Measurements from ENCODE around the gene HDAC4. TPM values are rescaled to one million over a fixed set of nuclear protein-coding genes. Genes with fewer than 3 reads are reported as not detected.

Gene HDAC4
- total and polyA plus RNA-seq, 10 of the 15 experiments (the other 5 are each of a cell fraction or from before 2014, with no cell fraction given): 0.22 to 15.7 (median 4.8) TPM

DNA sequence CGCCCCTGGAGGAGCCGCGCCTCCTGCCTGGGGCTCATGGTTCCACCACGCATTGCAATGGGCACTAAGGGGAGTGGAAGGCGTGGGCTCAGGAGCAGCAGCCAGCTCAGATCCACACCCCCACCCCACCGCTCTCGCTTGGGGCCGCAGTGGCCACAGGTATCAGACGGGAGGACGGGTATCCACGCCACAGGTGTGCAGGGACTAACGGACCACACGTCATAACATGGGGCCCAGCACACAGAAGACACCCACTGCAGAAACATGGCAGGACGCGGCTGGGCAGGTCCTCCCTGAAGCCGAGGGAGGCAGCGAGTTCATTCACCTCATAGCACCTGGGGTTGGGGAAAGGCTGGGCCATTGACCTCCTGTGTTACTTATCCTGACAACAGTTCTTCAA, 13.0 kb downstream of the HDAC4 start (continued):
- no peak for TF ChIP-seq SUZ12 (IDR thresholded peaks at IDR 0.05; ENCODE audit: unreplicated experiment)

DNA sequence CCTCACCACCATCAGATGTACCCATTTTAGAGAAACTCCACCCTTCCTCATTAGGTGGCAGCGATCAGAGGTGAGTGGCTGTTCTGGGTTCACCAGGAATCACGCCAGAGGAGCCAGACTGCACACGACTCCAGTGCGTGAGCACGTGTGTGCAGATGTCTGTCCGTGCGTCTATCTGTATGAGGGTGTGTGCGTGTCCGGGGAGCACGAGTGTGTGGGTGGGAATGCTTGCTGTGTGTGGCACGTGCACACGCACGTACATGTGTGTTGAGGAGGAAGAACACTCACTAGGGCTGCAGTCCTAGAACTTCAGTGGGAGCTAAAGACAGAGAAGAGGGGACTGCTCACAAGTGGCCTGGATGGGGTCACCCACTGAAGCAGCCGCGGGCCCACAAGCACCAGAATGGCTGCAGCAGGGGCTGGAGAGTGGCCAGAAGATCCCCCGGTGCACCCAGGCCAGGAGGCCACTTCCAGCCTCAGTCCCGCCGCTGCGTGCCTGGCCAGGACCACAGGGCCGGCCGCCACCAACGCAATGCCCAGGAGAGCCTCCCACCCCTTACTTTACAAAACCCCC, 13.9 kb downstream of the HDAC4 start:
- no peak for FAIRE-seq
- in situ Hi-C loops (cut with MboI): no loop called here
- BruUV-seq (replicated peaks): no TSS peak

More for the DNA sequence above, 13.9 kb downstream of the HDAC4 start:
- WGBS (ENCODE audit: insufficient coverage, insufficient replicate concordance, low lambda C conversion rate, missing lambda C conversion rate): 92% methylated on average over 21 of the region's 22 CpGs
- no peak overlapping the region for H3K9ac ChIP-seq (ENCODE audit: control insufficient read depth, insufficient read depth, low read length)
- H3K4me3 ChIP-seq: no peak overlapping the region
- ChIA-PET POLR2A (no interaction called here), CTCF (no interaction called here), SMC1A (ENCODE audit: uncharacterized antibody, unreplicated experiment) (no interaction called here), RAD21 (ENCODE audit: unreplicated experiment) (no interaction called here)
- DNase-seq (ENCODE audit: low read depth, low spot score) (no peak), ATAC-seq (no peak)
- no peak overlapping the region for H3K27ac ChIP-seq (ENCODE audit: control insufficient read depth, insufficient read depth)
- no peaks in the 10 kb centered on the region for H3K27me3 ChIP-seq (replicated peaks in 1 of 2; ENCODE audit: control insufficient read depth in 2 of 2, insufficient read depth in 2 of 2, low read length in 1 of 2)
- no peaks in the 10 kb centered on the region for H3K79me2 ChIP-seq (ENCODE audit: control insufficient read depth, insufficient read depth, low read length)
- peaks cover 1% of the 10 kb centered on the region for H3K4me1 ChIP-seq (ENCODE audit: control insufficient read depth, insufficient read depth, low read length)
- no peak overlapping the region for H2AFZ ChIP-seq (ENCODE audit: control insufficient read depth, low read depth, low read length)
- H3K36me3 ChIP-seq (ENCODE audit: control insufficient read depth in 2 of 2, insufficient read depth in 2 of 2, low read length in 1 of 2): no peaks in the 10 kb centered on the region; a peak in 1 of 4 replicates
- no peak for TF ChIP-seq BHLHE40 (IDR thresholded peaks at IDR 0.05; ENCODE audit: borderline replicate concordance in 1 of 2, low read depth in 2 of 2, low read length in 1 of 2)
- no peak for TF ChIP-seq ZNF274 (IDR thresholded peaks at IDR 0.05; ENCODE audit: insufficient read depth, insufficient read length)
- no peak for TF ChIP-seq HDGF (IDR thresholded peaks at IDR 0.05)
- TF ChIP-seq, protein P1, sequence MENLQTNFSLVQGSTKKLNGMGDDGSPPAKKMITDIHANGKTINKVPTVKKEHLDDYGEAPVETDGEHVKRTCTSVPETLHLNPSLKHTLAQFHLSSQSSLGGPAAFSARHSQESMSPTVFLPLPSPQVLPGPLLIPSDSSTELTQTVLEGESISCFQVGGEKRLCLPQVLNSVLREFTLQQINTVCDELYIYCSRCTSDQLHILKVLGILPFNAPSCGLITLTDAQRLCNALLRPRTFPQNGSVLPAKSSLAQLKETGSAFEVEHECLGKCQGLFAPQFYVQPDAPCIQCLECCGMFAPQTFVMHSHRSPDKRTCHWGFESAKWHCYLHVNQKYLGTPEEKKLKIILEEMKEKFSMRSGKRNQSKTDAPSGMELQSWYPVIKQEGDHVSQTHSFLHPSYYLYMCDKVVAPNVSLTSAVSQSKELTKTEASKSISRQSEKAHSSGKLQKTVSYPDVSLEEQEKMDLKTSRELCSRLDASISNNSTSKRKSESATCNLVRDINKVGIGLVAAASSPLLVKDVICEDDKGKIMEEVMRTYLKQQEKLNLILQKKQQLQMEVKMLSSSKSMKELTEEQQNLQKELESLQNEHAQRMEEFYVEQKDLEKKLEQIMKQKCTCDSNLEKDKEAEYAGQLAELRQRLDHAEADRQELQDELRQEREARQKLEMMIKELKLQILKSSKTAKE (IDR thresholded peaks at IDR 0.05; ENCODE audit: low read depth, poor library complexity, severe bottlenecking): no peak
- no peak for TF ChIP-seq SMARCA5 (IDR thresholded peaks at IDR 0.05)
- TF ChIP-seq PAX8 (IDR thresholded peaks at IDR 0.05): no peak
- no peak for TF ChIP-seq CTCF (IDR thresholded peaks at IDR 0.05 in 2 of 3, conservative IDR thresholded peaks at IDR 0.05 in 1 of 3; ENCODE audit: control insufficient read depth in 2 of 3, extremely low read depth in 1 of 3, insufficient read depth in 1 of 3, low read depth in 3 of 3, low read length in 3 of 3)
- TF ChIP-seq TARDBP (IDR thresholded peaks at IDR 0.05; ENCODE audit: borderline replicate concordance): no peak
- no peak for TF ChIP-seq TCF7 (IDR thresholded peaks at IDR 0.05; ENCODE audit: borderline replicate concordance)
- no peak for TF ChIP-seq CHD4 (IDR thresholded peaks at IDR 0.05)
- TF ChIP-seq USF2 (IDR thresholded peaks at IDR 0.05; ENCODE audit: borderline replicate concordance, low read depth, low read length): no peak
- no peak for TF ChIP-seq CHD2 (IDR thresholded peaks at IDR 0.05; ENCODE audit: borderline replicate concordance, low read depth, low read length)
- no peak for TF ChIP-seq MYC (IDR thresholded peaks at IDR 0.05; ENCODE audit: insufficient read depth, insufficient read length, insufficient replicate concordance, low read length, severe bottlenecking)
- TF ChIP-seq RB1 (IDR thresholded peaks at IDR 0.05; ENCODE audit: borderline replicate concordance): no peak
- TF ChIP-seq ZNF384 (IDR thresholded peaks at IDR 0.05; ENCODE audit: borderline replicate concordance, low read depth, low read length): no peak
- no peak for TF ChIP-seq NFYA (IDR thresholded peaks at IDR 0.05; ENCODE audit: borderline replicate concordance, low read depth, low read length)
- H4K20me1 ChIP-seq (ENCODE audit: control insufficient read depth, insufficient read depth): no peaks in the 10 kb centered on the region
- no peak overlapping the region for H3K4me2 ChIP-seq (ENCODE audit: control insufficient read depth, insufficient read depth)
- no peaks in the 10 kb centered on the region; the same call in 2 of the 3 replicates for H3K9me3 ChIP-seq (replicated peaks; ENCODE audit: control insufficient read depth, insufficient read depth, low read length)
- intact Hi-C loops (cut with micrococcal nuclease; ENCODE audit: unreplicated experiment): no loop called here

All from GM12878 (cell line).